ENCODE data around the gene CDH15.
"Not testable (repeated sequence)": the region's sequence is repeated elsewhere in the genome, so short reads cannot be mapped to it uniquely, and the experiment has no call there.

- TF ChIP-seq CTCF, POLR2A (IDR thresholded peaks at IDR 0.05): not testable (repeated sequence)
These were observed 20.8 kb downstream of the CDH15 start for GRCh38 chr16:89192186-89192955.
